GM18951 (cell line): ENCODE measurements around the gene ZNF606.
"Not testable (repeated sequence)": the region's sequence is repeated elsewhere in the genome, so short reads cannot be mapped to it uniquely, and the experiment has no call there.

Experiments
- POLR2A ChIP-seq: IDR thresholded peaks from 4 replicates; pipeline ENCODE4 v1.6.1; 2011; ENCODE audit warnings: mild to moderate bottlenecking; ENCODE audit not compliant: insufficient read length, insufficient read depth; ENCODE audit errors: extremely low read depth
- in situ Hi-C: fragments of 300-500 bp; cut with MboI; formaldehyde crosslinking; loops from one replicate; pipeline ENCODE4 v1.12.0; 2022; ENCODE audit warnings: low sequenced_read_pairs, mixed read lengths, inconsistent platforms; ENCODE audit not compliant: unreplicated experiment

The ZNF606 gene

GRCh38 chr19:58034477-58034793 is 31.8 kb upstream of the ZNF606 start:
- no peak for TF ChIP-seq POLR2A
- in situ Hi-C loops = no loop called here

GRCh38 chr19:58033741-58034476 is 31.3 kb upstream of the ZNF606 start, which contains the start of gene ZSCAN1:
Gene ZSCAN1, plus strand, starts transcription at chr19:58034025. Its CDS starts 3,812 bp downstream, at chr19:58037837.
- no peak for TF ChIP-seq POLR2A
- in situ Hi-C loops = no loop called here

GRCh38 chr19:58024661-58025060 is 22.0 kb upstream of the ZNF606 start:
- in situ Hi-C loops = no loop called here
- no peak for TF ChIP-seq POLR2A

GRCh38 chr19:58022283-58022660 is 19.7 kb upstream of the ZNF606 start:
- in situ Hi-C loops = no loop called here
- TF ChIP-seq POLR2A = no peak

- TF ChIP-seq POLR2A = no peak
Observed at GRCh38 chr19:58021541-58022282, 19.1 kb upstream of the ZNF606 start.

GRCh38 chr19:58020129-58020528 is 17.5 kb upstream of the ZNF606 start:
- in situ Hi-C loops = no loop called here
- TF ChIP-seq POLR2A = no peak

More at GRCh38 chr19:58021541-58022282, 19.1 kb upstream of the ZNF606 start:
- in situ Hi-C loops = no loop called here

- TF ChIP-seq POLR2A = no peak
- in situ Hi-C loops = no loop called here
Observed at GRCh38 chr19:58014141-58014540, 11.5 kb upstream of the ZNF606 start.

GRCh38 chr19:58010507-58010906 is 7.9 kb upstream of the ZNF606 start:
- no peak for TF ChIP-seq POLR2A
- in situ Hi-C loops = no loop called here

GRCh38 chr19:58009666-58010301 is 7.2 kb upstream of the ZNF606 start:
- in situ Hi-C loops = no loop called here
- no peak for TF ChIP-seq POLR2A

- TF ChIP-seq POLR2A = no peak
- in situ Hi-C loops = no loop called here
Observed at GRCh38 chr19:58009301-58009665, 6.7 kb upstream of the ZNF606 start.

GRCh38 chr19:58008877-58009276 is 6.3 kb upstream of the ZNF606 start:
- in situ Hi-C loops = not testable (repeated sequence)

GRCh38 chr19:58007285-58007684 is 4.7 kb upstream of the ZNF606 start:
- in situ Hi-C loops = no loop called here
- TF ChIP-seq POLR2A = no peak

GRCh38 chr19:58003174-58003828 is 681 bp upstream of the ZNF606 start:
- TF ChIP-seq POLR2A = no peak
- in situ Hi-C loops = no loop called here
